Suppressor macrophage (primary cell): ENCODE measurements around the gene FYN.

Source experiments
- DNase-seq, 4 experiments: peaks; one replicate each; pipeline ENCODE4 v3.0.0-alpha.2; 2020 to 2022

FYN gene

GRCh38 chr6:111880181-111880888, 7.1 kb upstream of the FYN start:
- DNase-seq: no peak

DNA sequence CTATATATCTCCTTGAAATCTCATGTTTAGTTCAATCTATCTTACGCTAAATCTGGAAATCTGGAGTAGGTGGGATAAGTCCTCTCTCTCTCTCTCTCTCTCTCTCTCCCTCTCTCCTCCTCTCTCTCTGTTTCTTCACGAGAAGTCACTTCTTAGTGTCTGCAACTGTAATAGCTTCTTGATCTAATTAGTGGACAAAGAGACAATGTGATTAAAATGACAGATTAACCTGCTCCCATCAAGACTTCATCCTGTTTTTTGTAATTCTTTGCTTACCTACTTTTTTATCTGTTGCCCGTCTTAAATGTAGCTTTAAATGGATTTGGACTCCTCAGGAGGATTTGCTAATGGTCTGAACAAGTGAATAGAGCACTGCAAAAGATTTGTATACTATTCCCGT, 2.5 kb upstream of the FYN start:
- no peak for DNase-seq

DNA sequence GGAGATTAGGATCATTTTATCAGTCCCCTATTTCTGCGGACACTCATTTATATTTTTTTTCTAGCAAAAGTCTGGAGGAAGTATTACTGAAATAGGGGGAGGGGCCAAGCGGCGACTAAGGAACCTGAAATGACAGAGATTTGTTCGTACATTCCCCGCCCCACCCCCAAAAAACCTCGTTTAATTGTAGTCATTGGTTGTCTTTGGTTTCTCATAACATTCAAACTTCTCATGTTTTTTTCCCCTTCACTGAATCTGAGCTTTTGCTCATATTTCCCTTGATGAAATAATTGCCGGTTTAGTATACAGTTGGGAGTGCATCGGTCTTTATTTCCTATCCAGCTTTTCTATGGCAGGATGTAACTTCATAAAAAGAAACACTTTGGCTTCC, 768 bp upstream of the FYN start:
- DNase-seq: peak; percentile 34 to 46 (median 42)

DNA sequence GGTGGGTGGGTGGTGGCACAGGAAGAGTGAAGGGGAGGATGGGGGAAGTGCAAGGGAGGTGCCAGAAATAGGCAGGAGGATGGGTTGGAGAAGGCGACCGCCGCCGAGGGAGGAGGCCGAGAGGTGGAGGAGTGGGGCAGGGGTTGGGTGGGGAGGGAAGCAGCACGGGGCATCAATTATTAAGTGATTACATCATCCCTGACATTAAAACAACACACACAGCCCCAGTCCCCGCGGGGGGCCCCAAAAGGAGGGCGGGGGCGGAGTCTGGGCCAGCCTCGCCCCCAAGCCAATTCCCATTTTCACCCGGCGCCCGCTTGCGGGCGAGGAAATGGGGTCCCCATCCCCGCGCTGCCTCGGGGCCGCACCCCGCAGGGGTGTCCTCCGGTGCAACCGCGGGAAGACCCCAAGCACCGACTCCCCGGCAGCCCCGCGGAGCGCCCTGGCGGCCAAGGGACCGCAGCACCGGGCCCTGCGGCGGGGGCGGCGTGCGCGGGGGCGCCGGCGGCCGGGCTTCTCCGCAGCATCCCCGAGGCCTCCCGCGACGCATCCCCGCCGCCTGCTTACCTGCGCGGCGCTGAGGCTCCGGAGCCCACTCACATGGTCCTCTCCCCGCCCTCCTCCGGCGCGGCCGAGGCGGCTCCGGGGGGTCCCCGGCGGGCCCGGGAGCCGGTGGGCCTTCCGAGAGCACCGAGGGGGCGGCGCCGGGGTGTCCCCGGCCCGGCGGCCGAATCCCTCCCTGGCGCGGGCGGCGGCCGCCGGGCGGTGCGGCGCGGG, 663 bp downstream of the FYN start:
- peak in 2 of 4 experiments; percentile 36 to 38 for DNase-seq

- DNase-seq: peak; percentile 14 to 38 (median 25)
Measured at GRCh38 chr6:111871725-111872400, 1.4 kb downstream of the FYN start.

DNA sequence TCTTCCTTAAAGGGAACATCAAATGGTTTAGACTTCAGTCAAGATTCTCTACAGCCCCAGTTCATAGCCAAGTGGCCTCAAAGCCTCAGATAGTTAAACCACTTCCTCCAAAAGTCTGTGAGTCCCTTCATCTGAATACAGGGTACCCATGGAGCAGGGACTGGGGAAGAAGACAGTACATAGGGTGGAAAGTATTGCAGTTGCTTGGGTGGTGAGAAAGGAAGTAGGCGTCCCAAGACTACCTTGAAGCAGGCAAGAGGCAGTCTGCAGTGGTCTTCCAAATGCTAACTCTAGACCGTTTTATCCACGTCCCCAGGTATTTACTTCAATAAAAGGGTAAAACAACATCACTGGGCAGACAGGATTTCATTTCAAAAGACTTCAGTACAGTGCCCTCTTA, 2.0 kb downstream of the FYN start:
- DNase-seq: peak; percentile 36 to 55 (median 48)

DNA sequence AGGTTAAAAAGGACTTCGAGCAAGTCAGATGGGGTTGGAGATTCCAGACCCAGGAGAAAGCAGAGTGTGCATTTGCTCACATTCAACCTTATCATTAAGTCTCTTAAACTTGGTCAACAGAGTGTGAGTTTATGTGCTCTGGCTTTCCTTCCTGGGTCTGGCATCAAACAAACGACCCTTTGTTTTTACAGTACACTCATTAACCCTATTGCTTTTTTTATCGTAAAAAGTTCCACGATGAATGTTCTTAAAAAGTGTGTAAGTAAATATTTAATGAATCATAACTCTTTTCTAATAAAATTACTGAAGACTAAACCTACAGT, 2.5 kb downstream of the FYN start:
- no peak for DNase-seq

DNA sequence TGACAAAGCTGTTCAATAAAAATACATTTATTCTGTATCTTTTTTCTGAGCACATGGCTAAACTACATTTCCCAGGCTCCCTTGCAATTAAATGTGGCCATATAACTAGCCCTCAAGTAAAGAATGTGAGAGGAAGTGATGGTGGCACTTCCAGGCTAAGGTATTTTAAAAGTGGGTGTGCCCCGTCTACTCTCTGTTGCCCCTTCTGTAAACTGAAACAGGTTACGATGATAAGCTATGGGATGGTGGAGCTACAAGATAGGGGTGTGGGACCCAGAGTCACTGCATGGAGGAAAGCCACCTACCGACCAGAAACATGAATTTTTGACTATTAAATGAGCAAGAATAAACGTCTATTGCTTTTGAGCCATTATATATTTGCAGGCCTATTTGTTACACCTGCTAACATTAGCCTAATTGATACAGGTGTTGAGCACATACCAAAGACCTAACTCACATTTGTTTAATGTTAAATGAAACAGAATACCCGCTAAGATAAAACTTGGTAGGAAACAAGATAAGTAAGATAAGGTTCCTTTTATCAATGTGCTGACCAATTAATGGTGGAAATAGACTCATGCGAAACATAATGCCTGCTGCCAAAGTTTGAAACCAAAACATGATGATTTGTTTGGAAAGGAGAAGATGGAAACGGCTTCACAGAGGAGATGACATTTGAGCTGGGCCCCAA, 3.1 kb downstream of the FYN start:
- DNase-seq: no peak

DNA sequence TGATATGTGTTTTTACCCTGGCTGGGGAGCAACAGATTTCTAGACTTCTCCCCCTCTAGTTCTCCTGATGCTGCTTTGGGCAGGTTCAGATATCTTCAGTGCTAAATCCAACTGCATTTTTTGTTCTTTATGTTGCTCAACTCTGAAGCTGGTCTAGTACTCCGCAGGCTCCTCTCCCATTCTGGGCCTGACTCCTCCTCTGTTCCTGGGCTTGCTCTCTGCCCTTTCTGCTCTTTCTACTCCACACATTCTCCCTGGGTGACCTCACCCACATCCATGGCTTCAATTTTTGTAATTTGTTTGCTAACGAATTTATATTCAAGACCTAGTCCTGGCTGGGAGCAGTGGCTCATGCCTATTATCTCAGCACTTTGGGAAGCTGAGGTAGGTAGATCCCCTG, 6.4 kb downstream of the FYN start:
- no peak for DNase-seq

GRCh38 chr6:111865909-111866546, 7.2 kb downstream of the FYN start:
- no peak for DNase-seq

DNA sequence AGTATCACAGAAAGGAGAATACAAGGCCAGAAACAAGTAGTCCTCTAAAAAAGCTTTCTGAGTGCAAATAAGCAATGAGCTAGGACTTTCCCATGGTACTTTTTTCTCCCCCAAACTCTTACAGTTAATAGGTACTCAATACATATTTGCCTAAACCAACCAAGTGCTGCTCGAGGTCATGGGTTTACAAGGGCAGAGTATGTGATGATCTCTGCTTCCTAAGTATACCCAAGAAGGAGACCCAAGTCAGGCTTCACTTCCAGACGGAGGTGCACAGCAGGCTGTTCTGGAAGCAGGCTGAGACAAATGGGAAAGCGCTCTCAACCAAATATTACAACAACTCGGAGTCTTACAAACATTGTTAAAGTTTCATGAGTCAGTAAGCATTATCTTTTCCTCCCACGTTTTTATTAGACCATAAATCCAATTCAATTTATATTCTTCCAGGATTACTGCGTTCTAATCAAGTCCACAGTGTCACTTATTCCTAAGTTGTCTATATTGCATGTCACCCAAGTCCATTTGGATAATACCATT, 8.1 kb downstream of the FYN start:
- no peak for DNase-seq

GRCh38 chr6:111864138-111865048, 8.9 kb downstream of the FYN start:
- DNase-seq: no peak

- DNase-seq: no peak
Measured at GRCh38 chr6:111862741-111863140, 10.5 kb downstream of the FYN start.

- DNase-seq: no peak
Measured at GRCh38 chr6:111862314-111862713, 10.9 kb downstream of the FYN start.

DNA sequence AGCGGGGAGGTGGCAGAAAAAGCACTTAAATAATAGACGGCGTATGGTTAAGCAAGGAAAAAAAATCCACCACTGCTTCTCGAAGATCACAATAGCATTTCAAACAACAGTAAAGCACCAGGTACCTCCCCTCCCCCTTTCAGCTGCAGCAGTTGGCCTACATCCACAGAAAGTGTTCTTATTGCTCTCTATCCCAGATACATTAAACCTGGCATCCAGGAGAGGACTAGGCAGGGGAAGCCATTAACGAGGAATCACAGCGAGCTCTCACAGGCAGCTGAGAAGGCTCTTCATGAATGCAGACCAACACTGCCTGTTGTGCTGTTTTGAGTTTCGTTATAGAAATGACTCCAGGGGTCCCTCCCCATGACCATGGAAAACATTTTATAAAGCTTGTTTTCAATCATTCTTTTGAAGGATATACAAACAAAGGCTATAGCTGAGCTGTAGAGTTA, 11.8 kb downstream of the FYN start:
- no peak for DNase-seq

DNA sequence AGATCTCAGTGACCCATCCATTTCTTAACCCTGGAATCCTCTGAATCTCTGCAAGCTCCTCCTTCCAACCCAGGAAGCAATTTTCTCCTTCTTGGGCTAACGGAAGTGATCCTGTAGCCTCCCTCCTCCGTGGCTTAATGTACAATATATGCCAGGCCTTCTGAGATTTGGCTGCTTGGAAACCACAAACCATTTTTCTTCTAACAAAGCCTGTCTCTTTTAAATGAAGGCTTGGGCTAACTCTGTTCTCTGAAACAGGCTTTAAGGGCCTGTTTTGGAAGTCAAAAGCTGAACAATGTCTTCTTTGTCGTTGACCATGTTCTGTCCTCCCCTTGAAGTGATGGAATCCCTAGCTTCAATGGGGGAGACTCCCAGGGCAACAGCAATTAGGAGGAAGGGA, 14.9 kb downstream of the FYN start:
- no peak for DNase-seq

GRCh38 chr6:111857674-111858337, 15.4 kb downstream of the FYN start:
- DNase-seq: no peak

GRCh38 chr6:111855753-111856152, 17.5 kb downstream of the FYN start:
- peak in 2 of 4 experiments; percentile 21 to 36 for DNase-seq

GRCh38 chr6:111854683-111855082, 18.6 kb downstream of the FYN start:
- DNase-seq: peak in 2 of 4 experiments; percentile 42 to 56

DNA sequence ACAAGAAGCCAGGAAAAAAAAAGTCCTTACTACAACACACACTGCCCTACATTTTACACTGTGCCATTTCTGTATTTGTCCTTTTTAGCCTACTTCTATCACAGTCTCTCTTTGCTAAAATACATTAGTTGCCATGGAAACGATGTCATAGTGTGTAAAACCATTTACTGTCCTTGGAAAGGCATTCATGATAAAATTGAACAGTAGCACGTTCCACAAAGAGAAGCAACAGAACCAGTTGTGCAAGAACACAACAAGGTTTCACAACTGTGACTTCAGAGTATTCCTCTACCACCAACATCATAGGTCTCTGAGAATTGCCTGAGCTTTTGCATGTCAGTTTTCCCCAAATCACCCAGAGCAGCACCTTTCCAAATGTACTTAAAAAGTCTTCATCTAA, 20.5 kb downstream of the FYN start:
- peak in 3 of 4 experiments; percentile 49 to 73 (median 67) for DNase-seq
